LNCAP (cell line): ENCODE results near the gene RDH14.

Experiments
- TF ChIP-seq, protein P1 (sequence below): fragments of 450-650 bp; IDR thresholded peaks from 2 replicates; pipeline ENCODE4 v1.5.1; 2017; ENCODE audit warnings: mild to moderate bottlenecking

The RDH14 gene

DNA sequence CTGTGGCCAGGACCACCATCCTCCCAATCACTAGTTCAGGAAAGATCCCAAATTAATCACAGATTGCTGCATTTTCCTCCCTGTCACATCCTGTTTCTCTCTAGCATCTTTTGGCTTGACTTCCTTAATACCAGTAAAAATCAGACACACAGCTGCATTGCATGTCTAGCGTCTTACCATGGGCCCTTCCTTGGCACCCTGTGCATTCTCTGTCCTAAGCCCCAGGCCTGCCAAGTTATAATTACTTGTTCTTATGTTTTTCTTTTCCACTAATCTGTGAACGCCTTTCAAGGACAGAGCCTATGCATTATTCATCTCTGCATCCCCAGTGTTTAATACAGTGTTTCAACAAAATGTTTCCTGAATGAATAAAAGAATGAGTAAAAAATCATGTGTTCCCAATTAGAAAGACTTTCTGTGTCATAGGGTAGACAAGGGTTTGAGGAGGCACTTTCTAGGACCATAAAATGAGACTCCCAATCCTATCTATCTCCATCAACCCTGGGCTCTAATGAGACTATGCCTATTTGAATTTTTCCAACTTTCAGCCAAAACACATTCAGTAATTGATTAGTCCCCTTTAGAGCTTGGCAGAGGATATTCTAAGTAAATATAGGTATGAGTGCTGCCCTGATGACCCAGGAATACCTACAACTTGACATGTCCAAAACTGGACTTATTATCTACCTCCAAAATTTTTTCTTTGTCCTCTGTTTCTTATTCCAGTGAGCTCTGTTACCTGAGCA lies 39.2 kb upstream of the RDH14 start:
- TF ChIP-seq, protein P1, sequence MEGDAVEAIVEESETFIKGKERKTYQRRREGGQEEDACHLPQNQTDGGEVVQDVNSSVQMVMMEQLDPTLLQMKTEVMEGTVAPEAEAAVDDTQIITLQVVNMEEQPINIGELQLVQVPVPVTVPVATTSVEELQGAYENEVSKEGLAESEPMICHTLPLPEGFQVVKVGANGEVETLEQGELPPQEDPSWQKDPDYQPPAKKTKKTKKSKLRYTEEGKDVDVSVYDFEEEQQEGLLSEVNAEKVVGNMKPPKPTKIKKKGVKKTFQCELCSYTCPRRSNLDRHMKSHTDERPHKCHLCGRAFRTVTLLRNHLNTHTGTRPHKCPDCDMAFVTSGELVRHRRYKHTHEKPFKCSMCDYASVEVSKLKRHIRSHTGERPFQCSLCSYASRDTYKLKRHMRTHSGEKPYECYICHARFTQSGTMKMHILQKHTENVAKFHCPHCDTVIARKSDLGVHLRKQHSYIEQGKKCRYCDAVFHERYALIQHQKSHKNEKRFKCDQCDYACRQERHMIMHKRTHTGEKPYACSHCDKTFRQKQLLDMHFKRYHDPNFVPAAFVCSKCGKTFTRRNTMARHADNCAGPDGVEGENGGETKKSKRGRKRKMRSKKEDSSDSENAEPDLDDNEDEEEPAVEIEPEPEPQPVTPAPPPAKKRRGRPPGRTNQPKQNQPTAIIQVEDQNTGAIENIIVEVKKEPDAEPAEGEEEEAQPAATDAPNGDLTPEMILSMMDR = no peak

DNA sequence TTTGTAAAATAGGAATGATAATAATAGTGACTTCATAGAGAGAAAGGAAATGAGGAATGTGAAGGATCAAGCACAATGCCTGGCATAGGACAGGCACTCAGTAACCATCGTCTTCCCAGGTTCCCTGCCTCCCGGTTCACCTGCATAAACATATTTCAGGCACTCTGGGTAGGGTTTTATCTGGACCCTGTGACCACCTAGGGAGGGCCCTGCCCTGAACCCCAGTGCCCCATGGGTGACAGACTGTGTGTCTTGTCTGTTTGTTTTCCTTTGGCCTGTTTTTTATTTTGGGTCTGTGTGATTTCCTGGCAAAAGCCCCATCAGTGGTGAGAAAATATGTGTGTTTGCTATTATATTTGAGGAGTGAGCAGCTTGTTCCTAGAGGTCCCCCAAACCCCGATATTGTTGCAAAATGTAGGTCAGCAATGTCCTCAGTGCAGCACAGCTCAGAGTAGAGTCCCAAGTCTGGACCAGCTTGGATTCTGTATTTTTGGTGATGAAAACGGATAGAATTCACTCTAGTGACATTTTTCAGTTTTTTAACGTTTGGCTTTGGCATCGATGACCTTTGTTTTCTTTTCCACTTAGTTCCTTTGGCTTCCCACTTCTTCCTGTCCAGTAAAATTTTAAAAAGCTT lies 38.5 kb upstream of the RDH14 start:
- TF ChIP-seq, protein P1 = no peak

DNA sequence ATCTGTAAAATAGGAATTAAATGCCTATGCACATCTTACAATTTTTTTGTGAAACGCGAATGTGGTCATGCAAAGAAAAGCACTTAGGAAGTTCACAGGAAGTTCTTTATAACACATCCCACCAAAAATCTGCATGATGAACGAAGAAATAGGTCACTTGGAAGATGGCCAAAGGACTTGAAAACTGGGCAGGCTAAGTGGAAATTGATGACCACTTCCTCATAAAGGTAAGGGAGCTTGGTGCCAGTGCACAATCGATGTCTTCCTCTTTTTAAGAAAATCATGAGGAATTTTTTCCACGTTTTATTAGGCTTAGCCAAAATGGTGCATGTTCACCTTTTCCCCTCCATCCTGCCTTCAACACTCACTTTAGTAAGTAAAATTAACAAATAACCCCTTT lies 37.2 kb upstream of the RDH14 start:
- TF ChIP-seq, protein P1 = no peak

DNA sequence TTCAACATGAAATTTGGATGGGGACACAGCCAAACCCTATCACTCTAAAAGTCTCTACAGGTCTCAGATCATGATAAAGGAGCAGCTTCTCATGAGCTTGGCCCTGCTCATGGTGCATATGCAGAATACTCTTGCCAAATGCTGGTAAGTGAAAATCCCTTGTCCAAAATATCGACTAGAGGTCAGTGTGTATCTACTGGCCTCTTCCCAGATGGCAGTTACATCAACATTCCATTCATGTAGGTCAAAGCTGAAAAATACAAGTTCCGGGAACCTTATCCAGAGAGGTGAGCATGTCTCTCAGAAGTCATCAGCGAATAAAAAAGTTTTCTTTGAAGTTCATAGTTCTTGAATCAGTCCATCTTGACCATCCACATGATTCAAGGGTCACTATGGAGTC lies 36.5 kb upstream of the RDH14 start:
- TF ChIP-seq, protein P1 = no peak

DNA sequence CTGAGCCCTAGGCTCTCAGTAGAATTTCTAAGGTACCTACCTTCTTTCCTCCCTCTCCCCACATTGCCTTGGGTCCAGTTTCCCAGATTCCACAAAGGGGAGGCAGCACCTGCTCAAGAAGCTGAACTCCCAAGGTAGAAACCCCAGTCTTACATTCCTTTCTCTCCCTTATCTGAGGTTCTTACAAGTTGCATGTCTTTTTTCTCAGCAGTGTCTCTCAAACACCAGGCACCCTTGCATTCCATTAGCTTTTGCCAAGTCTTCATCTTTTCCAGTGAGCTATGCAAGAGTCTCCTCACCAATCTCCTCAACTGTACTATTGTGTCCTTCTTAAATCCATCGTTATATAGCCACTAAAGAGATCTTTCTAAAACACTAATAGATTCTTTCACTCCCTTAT lies 33.0 kb upstream of the RDH14 start:
- TF ChIP-seq, protein P1 = no peak

DNA sequence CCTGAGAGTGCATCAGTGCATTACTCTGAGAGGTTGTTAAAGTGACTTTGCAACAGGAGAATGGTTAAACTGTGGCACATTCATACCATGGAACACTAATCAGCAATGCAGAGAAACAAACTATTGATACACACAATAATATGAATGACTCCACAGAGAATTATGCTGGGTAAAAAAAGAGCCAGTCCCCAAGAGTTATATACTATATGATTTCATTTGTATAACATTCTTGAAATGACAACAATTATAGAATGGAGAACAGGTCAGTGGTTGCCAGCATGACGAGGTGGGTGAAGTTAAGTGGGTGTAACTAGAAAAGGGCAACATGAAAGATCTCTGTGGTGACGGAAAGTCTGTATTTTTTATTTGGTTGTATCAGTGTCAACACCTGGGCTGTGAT lies 31.9 kb upstream of the RDH14 start:
- TF ChIP-seq, protein P1 = no peak

DNA sequence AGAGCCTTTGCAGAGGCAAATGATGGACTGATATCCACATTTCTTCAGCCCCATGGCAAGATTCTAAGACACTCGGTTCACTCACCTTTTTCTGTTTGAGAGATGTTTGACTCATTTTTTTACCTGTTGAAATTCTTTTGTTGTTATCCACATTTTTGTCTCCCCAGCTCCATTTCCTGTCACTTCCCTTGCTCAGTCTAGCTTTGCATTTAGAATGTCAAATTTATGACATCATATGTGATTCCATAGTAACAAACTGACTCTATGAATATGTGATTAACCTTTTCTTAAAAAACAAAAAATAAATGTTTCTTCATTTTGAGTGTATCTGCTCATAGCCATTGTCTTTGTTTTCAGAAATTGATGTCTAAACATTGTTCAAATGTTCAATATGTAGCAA lies 28.9 kb upstream of the RDH14 start, which contains the start of gene NT5C1B:
NT5C1B (minus strand) TSS at position 216 of the 400 bp plus-strand sequence; CDS start at position 115, 101 bp downstream.
- TF ChIP-seq, protein P1 = no peak
